K562 (cell line): Measurements from ENCODE around the gene COX4I2. TPM values are rescaled to one million over a fixed set of nuclear protein-coding genes. Genes with fewer than 3 reads are reported as not detected.
A peak's percentile ranks its signal among the peaks of the same experiment; 100 is the strongest.

Source experiments
- ATAC-seq: fragments of 200-7000 bp; cut with Tn5 transposase; 3 replicates; pipeline ENCODE4 v1.9.1; 2020; ENCODE audit warnings: moderate library complexity
- BruUV-seq: library from RNA; stranded (reverse); fragments of 400-500 nt; replicated peaks from 2 replicates; lab custom pipeline; 2021; lab: Mats Ljungman, UMichigan
- CTCF ChIA-PET: fragments of 300-600 bp; formaldehyde crosslinking; extraction: SDS; loops from one replicate; lab custom pipeline; 2021; ENCODE audit warnings: low intra/inter-chr PET ratio; lab: Yijun Ruan, JAX
- POLR2A ChIA-PET: fragments of 300-600, 350-650 bp; sonication (Branson Sonifier 250); formaldehyde crosslinking; extraction: SDS; loops from one replicate; lab custom pipeline; 2021; ENCODE audit warnings: antibody characterized with exemption, inconsistent platforms; lab: Yijun Ruan, JAX
- DNase-seq, 4 experiments: peaks; one replicate each; pipeline versions ENCODE4 v3.0.0 to v3.0.0-alpha.2; 2011 to 2018; ENCODE audit warnings: low spot score in 3 of 4, mixed read lengths in 3 of 4; ENCODE audit errors: extremely low read depth in 1 of 4
- FAIRE-seq: peaks from 2 replicates; lab custom pipeline; 2011; peaks lifted over from hg19 to GRCh38; lab: Jason Lieb, UNC
- H2AFZ ChIP-seq: 2 replicates; pipeline ENCODE4 v1.6.0; 2011; ENCODE audit warnings: low read depth, low read length, control low read depth, inconsistent platforms
- H3K27ac ChIP-seq: fragments of 200-600 bp; 3 replicates; pipeline ENCODE4 v1.8.0; 2011; ENCODE audit warnings: low read depth, mild to moderate bottlenecking, control low read depth, inconsistent platforms, low read length, moderate library complexity, mixed read lengths; ENCODE audit errors: extremely low read depth
- H3K27me3 ChIP-seq, 2 experiments: fragments of 300-600 bp in 1 of 2; 2 replicates in 1 of 2; 3 replicates in 1 of 2; pipeline versions ENCODE4 v1.6.0 to v1.8.0; 2011; ENCODE audit warnings: inconsistent platforms in 2 of 2, low read length in 2 of 2, mild to moderate bottlenecking in 1 of 2, mixed read lengths in 1 of 2, moderate library complexity in 1 of 2; ENCODE audit not compliant: control insufficient read depth in 2 of 2, insufficient read depth in 2 of 2
- H3K36me3 ChIP-seq: fragments of 300-600 bp; 3 replicates; pipeline ENCODE4 v1.8.0; 2011; ENCODE audit warnings: mild to moderate bottlenecking, low read length, inconsistent platforms; ENCODE audit not compliant: control insufficient read depth, insufficient read depth
- H3K4me1 ChIP-seq, 2 experiments: fragments of 200-600 bp in 1 of 2; replicated peaks in 1 of 2; 2 replicates in 1 of 2; 3 replicates in 1 of 2; pipeline versions ENCODE4 v1.5.1 to v1.8.0; 2011; ENCODE audit warnings: inconsistent platforms in 2 of 2, low read length in 2 of 2, mild to moderate bottlenecking in 1 of 2, mixed read lengths in 1 of 2, moderate library complexity in 1 of 2; ENCODE audit not compliant: control insufficient read depth in 2 of 2, insufficient read depth in 2 of 2
- H3K4me2 ChIP-seq: 2 replicates; pipeline ENCODE4 v1.6.1; 2011; ENCODE audit warnings: low read length, control low read depth, inconsistent platforms, mixed read lengths; ENCODE audit not compliant: insufficient read depth
- H3K4me3 ChIP-seq: fragments of 200-600 bp; sonication (generic), shearing (Covaris generic); 2 replicates; pipeline ENCODE4 v1.5.1; 2016; ENCODE audit warnings: control low read depth, inconsistent platforms
- H3K79me2 ChIP-seq: fragments of 200-600 bp; 3 replicates; pipeline ENCODE4 v1.8.0; 2011; ENCODE audit warnings: low read length, inconsistent platforms; ENCODE audit not compliant: control insufficient read depth, insufficient read depth
- H3K9ac ChIP-seq, 2 experiments: 2 replicates each; pipeline versions ENCODE4 v1.6.0 to v1.6.1; 2011; ENCODE audit warnings: low read depth in 2 of 2, low read length in 2 of 2, control low read depth in 1 of 2, inconsistent platforms in 1 of 2, mild to moderate bottlenecking in 1 of 2, mixed read lengths in 1 of 2; ENCODE audit not compliant: insufficient read depth in 1 of 2
- H3K9me1 ChIP-seq: one replicate; pipeline ENCODE4 v1.6.0; 2011; ENCODE audit warnings: inconsistent platforms, mild to moderate bottlenecking, low read length, moderate library complexity; ENCODE audit not compliant: control insufficient read depth, insufficient read depth
- H3K9me3 ChIP-seq: replicated peaks from 2 replicates; pipeline ENCODE4 v1.5.1; 2011; ENCODE audit warnings: low read depth, low read length, inconsistent platforms; ENCODE audit not compliant: control insufficient read depth, insufficient read depth
- H4K20me1 ChIP-seq: replicated peaks from 2 replicates; pipeline ENCODE4 v1.6.1; 2011; ENCODE audit warnings: low read length, inconsistent platforms, mixed read lengths; ENCODE audit not compliant: control insufficient read depth, insufficient read depth
- HNRNPK ChIP-seq: fragments of 200-400 bp; formaldehyde crosslinking; IDR thresholded peaks from one replicate; pipeline ENCODE4 v1.6.1; 2018; ENCODE audit warnings: mild to moderate bottlenecking, low read depth, low read length; ENCODE audit not compliant: poor library complexity, severe bottlenecking
- PCBP1 ChIP-seq: fragments of 200-400 bp; formaldehyde crosslinking; IDR thresholded peaks from 2 replicates; pipeline ENCODE4 v1.6.1; 2018; ENCODE audit warnings: mild to moderate bottlenecking, low read depth, low read length; ENCODE audit not compliant: poor library complexity, severe bottlenecking
- PCBP2 ChIP-seq: fragments of 200-400 bp; formaldehyde crosslinking; IDR thresholded peaks from 2 replicates; pipeline ENCODE4 v1.6.1; 2018; ENCODE audit warnings: low read length, low read depth, mild to moderate bottlenecking, moderate library complexity; ENCODE audit not compliant: poor library complexity, severe bottlenecking
- ZBTB11 ChIP-seq, 3 experiments: fragments of 200-800 bp in 1 of 3; fragments of 250-450 bp in 1 of 3; fragments of 450-650 bp in 1 of 3; sonication (Bioruptor Pico) in 1 of 3; sonication (Bioruptor generic) in 1 of 3; formaldehyde crosslinking in 1 of 3; IDR thresholded peaks; 2 replicates each; pipeline versions ENCODE4 v1.6.1 to v1.8.0; 2016 to 2022; ENCODE audit warnings: mild to moderate bottlenecking in 2 of 3, missing genetic modification characterization in 2 of 3, missing compliant biosample characterization in 1 of 3, moderate library complexity in 1 of 3
- WGBS: fragments of 100-300 bp; shearing (Covaris generic); methylation state at CpG from one replicate; pipeline ENCODE4 v1.1.6; 2016; ENCODE audit warnings: low coverage, mixed read lengths; ENCODE audit not compliant: insufficient coverage; ENCODE audit errors: missing lambda C conversion rate; 5-methylcytosine and 5-hydroxymethylcytosine counted together
- in situ Hi-C: fragments of 300-500 bp; cut with MboI; formaldehyde crosslinking; loops from 4 replicates; pipeline ENCODE4 v1.15.0; 2018; ENCODE audit warnings: inconsistent platforms, mixed read lengths
- intact Hi-C: fragments of 100-400 bp; cut with micrococcal nuclease; formaldehyde crosslinking; loops from 2 replicates; pipeline ENCODE4 v1.14.2; 2022
- polyA plus RNA-seq, 8 experiments: library from polyadenylated mRNA; depleted of rRNA in 4 of 8; stranded (reverse) in 5 of 8; unstranded in 3 of 8; fragments of >200 nt; fragmentation: Nextera tagmentation in 2 of 8; fragmentation: Illumina TruSeq in 1 of 8; extraction: Ambion mirVana in 2 of 8; extraction: Trizol in 1 of 8; gene quantifications; 2 replicates each; pipeline versions ENCODE4 v1.2.1 to v1.2.3, GENCODE V29; 2011 to 2014; ENCODE audit warnings: inconsistent platforms in 1 of 8, missing spikeins in 1 of 8
- total RNA-seq, 7 experiments: library from RNA; depleted of rRNA in 6 of 7; stranded (reverse); fragments of >200 nt in 6 of 7; fragmentation: Illumina TruSeq in 2 of 7; extraction: Trizol in 2 of 7; gene quantifications; 2 replicates each; pipeline versions ENCODE4 v1.2.1 to v1.2.3, GENCODE V29; 2011 to 2021; ENCODE audit warnings: low replicate concordance in 1 of 7
- TF ChIP-seq, protein P1 (sequence below): fragments of 450-650 bp; IDR thresholded peaks from 2 replicates; pipeline ENCODE4 v1.7.0; 2016; ENCODE audit warnings: borderline replicate concordance

Gene COX4I2
- total and polyA plus RNA-seq, 9 of the 15 experiments (the other 6 are each of a cell fraction or from before 2014, with no cell fraction given): not detected

- Histone ChIP-seq H3K9ac (no peak overlapping the region), H2AFZ (no peak overlapping the region), H3K27me3 (no peaks in the 10 kb centered on the region), H3K4me2 (no peak overlapping the region), H3K9me3 (no peaks in the 10 kb centered on the region), H3K4me1 (peaks cover 36 to 61% of the 10 kb centered on the region in 2 experiments), H4K20me1 (0 out of 2 replicates have a peak, but pooled peaks cover 3% of the 10 kb centered on the region), H3K9me1 (no peaks in the 10 kb centered on the region), H3K4me3 (no peak overlapping the region), H3K36me3 (peaks cover 75% of the 10 kb centered on the region), H3K27ac (no peak overlapping the region), H3K79me2 (peaks cover 97% of the 10 kb centered on the region)
- TF ChIP-seq, protein P1, sequence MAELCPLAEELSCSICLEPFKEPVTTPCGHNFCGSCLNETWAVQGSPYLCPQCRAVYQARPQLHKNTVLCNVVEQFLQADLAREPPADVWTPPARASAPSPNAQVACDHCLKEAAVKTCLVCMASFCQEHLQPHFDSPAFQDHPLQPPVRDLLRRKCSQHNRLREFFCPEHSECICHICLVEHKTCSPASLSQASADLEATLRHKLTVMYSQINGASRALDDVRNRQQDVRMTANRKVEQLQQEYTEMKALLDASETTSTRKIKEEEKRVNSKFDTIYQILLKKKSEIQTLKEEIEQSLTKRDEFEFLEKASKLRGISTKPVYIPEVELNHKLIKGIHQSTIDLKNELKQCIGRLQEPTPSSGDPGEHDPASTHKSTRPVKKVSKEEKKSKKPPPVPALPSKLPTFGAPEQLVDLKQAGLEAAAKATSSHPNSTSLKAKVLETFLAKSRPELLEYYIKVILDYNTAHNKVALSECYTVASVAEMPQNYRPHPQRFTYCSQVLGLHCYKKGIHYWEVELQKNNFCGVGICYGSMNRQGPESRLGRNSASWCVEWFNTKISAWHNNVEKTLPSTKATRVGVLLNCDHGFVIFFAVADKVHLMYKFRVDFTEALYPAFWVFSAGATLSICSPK: no peak
- TF ChIP-seq PCBP2 (peak; percentile 28), ZBTB11 (CRISPR knock-in tag; IDR thresholded peaks at IDR 0.05) (no peak), HNRNPK (peak; percentile 81), PCBP1 (peak; percentile 79)
- no peak for FAIRE-seq
- ATAC-seq: no peak
- no peak for DNase-seq
- intact Hi-C loops (no loop called here), in situ Hi-C loops (no loop called here)
- BruUV-seq: no TSS peak
- CTCF ChIA-PET: no interaction called here
- POLR2A ChIA-PET: interaction anchor here (0.6 to 1.8 kb wide), 2 partner anchors 11 to 13 kb away, joined by 4 to 8 read pairs; no protein-coding TSS in a partner anchor
- 68% methylated on average over 2 of the region's 5 CpGs for WGBS
These were observed 51.4 kb downstream of the COX4I2 start for GRCh38 chr20:31689141-31689540.
